ENCODE results near the gene USP49.
A peak's percentile ranks its signal among the peaks of the same experiment; 100 is the strongest.

The USP49 gene

DNA sequence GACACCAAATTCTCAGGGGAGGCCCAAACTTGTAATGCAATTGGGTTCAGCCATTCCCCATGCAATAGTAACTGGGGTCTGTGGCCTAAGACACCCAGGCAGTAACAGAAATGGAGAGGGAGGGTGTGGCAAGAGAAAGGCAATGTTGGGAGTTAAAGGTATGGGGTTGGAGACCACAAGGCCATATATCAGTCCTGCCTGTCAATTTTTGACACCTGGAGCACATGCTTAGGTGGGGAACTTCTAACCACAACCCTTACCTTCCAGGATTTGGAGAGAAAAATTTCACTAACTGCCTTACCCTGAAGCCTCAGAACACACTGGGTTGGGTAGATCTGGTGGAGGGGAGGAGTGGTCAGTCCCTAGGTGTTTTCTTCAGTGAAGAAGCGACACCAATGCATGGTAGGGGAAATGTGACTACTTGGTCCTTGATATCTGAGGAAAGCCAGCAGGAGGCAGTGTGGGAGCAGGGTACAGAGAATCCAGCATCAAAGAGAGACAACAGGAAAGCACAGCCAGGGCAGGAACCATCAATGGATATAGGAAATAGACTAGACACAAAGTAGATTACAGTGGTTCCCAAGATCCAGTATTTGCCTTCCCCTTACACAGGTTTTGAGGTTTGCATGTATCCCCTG lies 6.8 kb upstream of the USP49 start:
- H3K27me3 Mint-ChIP-seq = no peaks in the 10 kb centered on the region
- H3K36me3 Mint-ChIP-seq = peaks cover 14% of the 10 kb centered on the region
- H3K9me3 Mint-ChIP-seq = no peaks in the 10 kb centered on the region
- ATAC-seq = no peak
- no peak overlapping the region for H3K27ac Mint-ChIP-seq
- no peaks in the 10 kb centered on the region for H3K4me1 Mint-ChIP-seq
- H3K4me3 Mint-ChIP-seq = no peak overlapping the region

DNA sequence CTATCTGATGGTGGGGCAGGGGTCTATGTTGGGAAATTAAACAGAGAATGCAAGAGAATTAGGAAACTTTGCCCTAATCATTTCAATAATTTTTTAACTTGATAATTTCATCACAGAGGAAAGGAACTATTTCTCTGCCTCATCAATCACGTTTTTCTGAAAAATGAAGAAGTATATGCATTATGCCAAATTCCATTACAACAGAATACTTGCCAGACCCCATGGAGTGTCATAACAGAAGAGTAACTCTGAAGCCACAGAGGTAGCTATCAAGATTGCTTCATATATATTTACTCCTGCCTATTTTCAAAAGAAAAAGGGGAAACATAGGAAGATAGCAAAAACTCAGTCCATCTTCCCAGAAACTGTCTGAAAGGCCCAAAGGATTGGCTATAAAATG lies 5.7 kb upstream of the USP49 start:
- no peak for ATAC-seq
- Mint-ChIP-seq H3K4me1 (peaks cover 7% of the 10 kb centered on the region), H3K27ac (no peak overlapping the region), H3K27me3 (no peaks in the 10 kb centered on the region), H3K9me3 (no peaks in the 10 kb centered on the region), H3K4me3 (no peak overlapping the region), H3K36me3 (peaks cover 14% of the 10 kb centered on the region)

DNA sequence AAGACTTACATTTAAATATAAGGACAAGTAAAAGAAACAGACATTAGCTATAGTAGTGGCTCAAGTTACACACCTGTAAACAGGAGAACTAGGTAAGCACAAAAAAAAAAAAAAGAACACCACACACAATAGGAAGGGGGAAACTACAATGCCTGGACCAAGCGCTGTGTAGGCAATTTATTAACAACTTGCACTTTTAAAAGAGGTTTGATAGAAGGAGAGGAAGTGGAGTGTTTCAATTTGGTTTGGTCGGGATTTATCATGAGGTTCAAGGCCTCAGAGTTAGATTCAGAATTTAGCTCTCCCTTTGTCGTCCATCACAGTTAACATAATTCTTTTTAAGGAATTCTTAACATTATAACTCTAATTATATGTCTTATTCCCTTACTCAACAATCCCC lies 1.1 kb upstream of the USP49 start:
- H3K27me3 Mint-ChIP-seq = no peaks in the 10 kb centered on the region
- H3K27ac Mint-ChIP-seq = no peak overlapping the region
- H3K4me3 Mint-ChIP-seq = no peak overlapping the region
- ATAC-seq = no peak
- no peaks in the 10 kb centered on the region for H3K9me3 Mint-ChIP-seq
- H3K36me3 Mint-ChIP-seq = no peaks in the 10 kb centered on the region
- peaks cover 9% of the 10 kb centered on the region for H3K4me1 Mint-ChIP-seq

DNA sequence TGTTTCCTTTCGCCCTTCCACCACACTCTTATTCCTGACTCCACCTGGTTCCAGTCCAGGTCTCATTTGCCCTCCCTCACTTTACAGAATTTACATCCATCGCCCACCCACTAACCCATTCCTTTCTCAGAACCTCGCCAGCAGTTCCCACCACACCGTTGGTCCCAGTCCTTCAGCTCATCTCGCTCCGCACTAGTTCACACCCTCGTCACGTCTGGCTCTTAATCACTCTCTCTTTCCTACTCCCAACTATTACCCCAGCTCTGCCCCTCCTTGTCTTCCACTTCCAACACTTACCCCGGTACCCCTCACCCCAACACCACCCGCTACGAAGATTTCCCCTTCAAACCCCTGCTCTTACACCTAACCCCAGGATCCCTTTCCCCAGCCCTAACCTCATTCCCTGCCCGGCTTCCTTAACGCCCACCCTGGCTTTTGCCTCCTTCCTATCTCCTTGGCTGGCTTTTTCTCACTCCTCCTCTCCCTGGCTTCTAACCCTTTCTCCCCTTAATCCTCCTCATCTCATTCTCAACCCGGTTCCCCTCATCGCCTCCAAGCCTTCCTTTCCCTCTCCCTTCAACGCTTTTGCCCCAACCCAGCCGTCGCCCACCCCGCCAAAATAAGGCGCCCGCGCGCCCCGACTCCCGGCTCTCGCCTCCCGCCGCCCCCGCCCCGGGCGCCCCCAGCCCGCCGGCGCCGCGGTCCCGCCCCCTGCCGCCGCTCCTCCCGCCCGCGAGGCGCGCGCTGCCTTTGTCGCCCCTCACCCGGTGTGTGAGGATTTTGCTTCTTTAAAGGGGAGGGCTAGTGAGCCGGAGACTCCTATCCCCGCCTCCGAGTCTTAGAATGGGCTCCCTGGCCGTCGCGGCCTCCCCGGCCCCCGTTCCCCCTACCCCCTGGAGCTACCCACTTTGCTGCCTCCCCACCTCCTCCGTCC lies 542 bp downstream of the USP49 start:
- H3K27me3 Mint-ChIP-seq = no peaks in the 10 kb centered on the region
- no peaks in the 10 kb centered on the region for H3K36me3 Mint-ChIP-seq
- H3K27ac Mint-ChIP-seq = no peak overlapping the region
- H3K9me3 Mint-ChIP-seq = no peaks in the 10 kb centered on the region
- H3K4me3 Mint-ChIP-seq = no peak overlapping the region
- ATAC-seq = peak; percentile 42
- H3K4me1 Mint-ChIP-seq = peaks cover 9% of the 10 kb centered on the region

DNA sequence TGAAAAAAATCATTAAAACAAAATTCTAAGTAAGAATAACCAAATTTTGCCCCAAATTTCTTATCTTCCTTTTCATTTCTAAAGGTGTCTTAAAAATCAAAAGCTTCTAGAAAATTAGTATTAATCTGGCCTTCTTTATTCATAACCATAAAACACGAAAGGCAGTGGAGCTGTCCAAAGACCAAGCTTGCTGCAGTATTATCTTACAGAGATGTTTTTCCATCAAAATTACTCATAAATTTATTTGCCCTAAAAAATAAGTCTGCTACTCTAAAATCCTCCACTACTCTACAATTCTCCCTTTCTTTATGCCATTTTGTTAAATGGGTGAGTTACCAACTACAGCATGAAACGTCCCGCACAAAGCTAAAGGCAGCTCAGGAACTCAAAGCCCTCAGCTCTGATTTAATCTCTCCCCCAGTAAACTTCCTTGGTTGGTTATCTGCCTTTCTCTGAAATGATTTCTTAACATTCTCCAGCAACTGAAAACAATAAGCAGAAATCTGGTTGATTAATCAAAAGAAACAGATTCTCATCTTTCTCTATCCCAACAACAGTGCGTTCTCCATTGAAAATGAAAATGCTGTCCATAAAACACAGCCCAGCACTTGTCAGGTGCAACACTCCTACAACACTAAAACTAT lies 2.1 kb downstream of the USP49 start:
- Mint-ChIP-seq H3K27me3 (no peaks in the 10 kb centered on the region), H3K27ac (no peak overlapping the region), H3K4me1 (peaks cover 9% of the 10 kb centered on the region), H3K36me3 (no peaks in the 10 kb centered on the region), H3K4me3 (no peak overlapping the region), H3K9me3 (no peaks in the 10 kb centered on the region)
- ATAC-seq = no peak

DNA sequence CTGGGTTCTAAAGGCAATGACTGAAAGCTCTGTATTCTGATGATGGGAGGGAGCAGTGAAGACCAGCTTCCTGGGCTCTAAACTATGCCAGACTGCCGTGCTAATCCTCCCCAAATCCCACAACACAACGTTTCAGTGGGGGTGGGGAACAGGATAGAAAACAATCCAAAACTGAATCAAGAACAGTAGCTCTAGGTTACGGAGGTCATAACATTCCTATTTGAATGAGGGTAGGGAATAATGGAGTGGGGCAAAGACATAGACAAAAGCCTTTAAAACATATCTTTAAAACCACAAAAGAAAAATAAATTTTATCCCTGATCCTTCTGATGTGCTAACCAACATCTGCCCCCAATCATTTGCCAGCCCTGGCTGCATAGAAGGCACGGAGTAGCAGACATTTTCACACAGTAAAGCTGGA lies 7.8 kb downstream of the USP49 start:
- Mint-ChIP-seq H3K4me3 (no peak overlapping the region), H3K9me3 (no peaks in the 10 kb centered on the region), H3K27me3 (no peaks in the 10 kb centered on the region), H3K27ac (no peak overlapping the region), H3K36me3 (no peaks in the 10 kb centered on the region), H3K4me1 (no peaks in the 10 kb centered on the region)
- ATAC-seq = no peak

DNA sequence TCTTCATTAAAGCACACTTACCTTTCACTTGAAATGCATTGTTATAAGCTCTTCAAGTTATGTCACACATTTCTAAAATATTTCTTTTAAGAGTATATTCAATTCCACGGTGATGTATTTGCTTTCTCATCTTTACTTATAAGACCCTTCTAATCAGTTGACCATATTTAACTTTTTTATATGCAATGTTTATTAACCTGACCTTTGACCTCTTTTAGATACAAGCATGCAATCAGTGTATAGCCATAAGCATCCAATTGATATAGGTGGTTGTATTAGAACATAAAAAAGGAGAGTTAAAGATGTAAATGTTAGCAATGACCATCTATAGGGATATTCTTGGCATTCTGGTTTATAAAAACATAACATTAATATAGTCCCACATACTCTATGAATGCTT lies 9.2 kb downstream of the USP49 start:
- Mint-ChIP-seq H3K4me1 (no peaks in the 10 kb centered on the region), H3K27me3 (no peaks in the 10 kb centered on the region), H3K4me3 (no peak overlapping the region), H3K27ac (no peak overlapping the region), H3K9me3 (no peaks in the 10 kb centered on the region), H3K36me3 (no peaks in the 10 kb centered on the region)
- no peak for ATAC-seq

DNA sequence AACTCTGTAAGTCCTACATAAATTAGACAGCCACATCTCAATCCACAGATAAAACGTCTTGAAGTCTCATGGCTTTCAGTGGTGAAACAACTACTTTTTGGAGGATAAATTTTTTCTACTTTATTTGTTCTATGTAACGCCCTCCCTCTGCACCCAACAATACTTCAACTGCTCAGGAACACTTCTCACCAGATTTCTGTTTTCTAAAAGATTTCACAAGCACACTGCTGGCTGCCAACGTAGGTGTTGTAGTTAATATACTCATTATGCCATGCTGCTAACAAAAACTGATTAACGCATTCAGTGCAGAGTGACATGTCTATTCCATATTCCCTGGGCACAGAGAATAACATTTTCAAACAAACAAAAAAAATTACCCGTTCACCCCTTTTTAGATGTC lies 10.2 kb downstream of the USP49 start:
- no peaks in the 10 kb centered on the region for H3K4me1 Mint-ChIP-seq
- ATAC-seq = no peak
- H3K27ac Mint-ChIP-seq = no peak overlapping the region
- no peak overlapping the region for H3K4me3 Mint-ChIP-seq
- H3K27me3 Mint-ChIP-seq = no peaks in the 10 kb centered on the region
- no peaks in the 10 kb centered on the region for H3K9me3 Mint-ChIP-seq
- no peaks in the 10 kb centered on the region for H3K36me3 Mint-ChIP-seq

DNA sequence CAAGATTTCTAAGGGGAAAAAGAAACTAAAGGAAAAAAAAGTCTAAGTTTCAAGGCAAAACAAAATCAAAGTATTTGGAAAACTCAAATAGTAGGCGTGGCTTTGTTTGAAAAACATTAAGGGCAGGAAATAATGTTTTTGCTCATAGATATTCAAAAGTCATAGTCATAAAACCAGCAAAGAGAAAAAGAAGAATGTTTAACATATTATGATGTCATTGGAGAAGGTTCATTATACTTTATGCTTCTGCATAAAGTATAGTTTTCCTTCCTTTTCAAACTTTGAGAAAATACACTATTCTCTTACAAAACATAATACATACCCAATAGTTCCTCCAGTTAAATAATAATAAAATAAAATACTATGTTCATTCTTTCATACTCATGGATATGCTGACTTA lies 13.7 kb downstream of the USP49 start:
- no peaks in the 10 kb centered on the region for H3K9me3 Mint-ChIP-seq
- H3K4me3 Mint-ChIP-seq = no peak overlapping the region
- H3K36me3 Mint-ChIP-seq = no peaks in the 10 kb centered on the region
- H3K27ac Mint-ChIP-seq = no peak overlapping the region
- ATAC-seq = no peak
- H3K4me1 Mint-ChIP-seq = no peaks in the 10 kb centered on the region
- H3K27me3 Mint-ChIP-seq = no peaks in the 10 kb centered on the region

DNA sequence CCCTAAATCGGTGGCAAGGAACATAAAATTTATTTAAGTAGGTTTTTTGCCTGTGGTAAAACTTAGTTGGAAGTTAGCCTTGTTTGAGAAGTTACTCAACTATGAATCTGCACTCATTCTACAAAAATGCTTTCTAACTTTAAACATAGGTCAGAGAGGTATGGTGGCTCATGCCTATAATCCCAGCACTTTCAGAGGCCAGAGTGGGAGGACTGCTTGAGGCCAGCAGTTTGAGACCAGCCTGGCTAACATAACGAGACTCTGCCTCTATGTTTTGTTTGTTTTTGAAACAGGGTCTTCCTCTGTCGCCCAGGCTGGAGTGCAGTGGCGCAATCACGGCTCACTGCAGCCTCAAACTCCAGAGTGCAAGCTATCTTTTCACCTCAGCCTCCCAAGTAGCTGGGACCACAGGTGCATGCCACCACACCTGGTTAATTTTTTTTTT lies 16.2 kb downstream of the USP49 start:
- Mint-ChIP-seq H3K9me3 (no peaks in the 10 kb centered on the region), H3K4me1 (no peaks in the 10 kb centered on the region), H3K36me3 (no peaks in the 10 kb centered on the region), H3K4me3 (no peak overlapping the region), H3K27ac (no peak overlapping the region), H3K27me3 (no peaks in the 10 kb centered on the region)
- no peak for ATAC-seq

DNA sequence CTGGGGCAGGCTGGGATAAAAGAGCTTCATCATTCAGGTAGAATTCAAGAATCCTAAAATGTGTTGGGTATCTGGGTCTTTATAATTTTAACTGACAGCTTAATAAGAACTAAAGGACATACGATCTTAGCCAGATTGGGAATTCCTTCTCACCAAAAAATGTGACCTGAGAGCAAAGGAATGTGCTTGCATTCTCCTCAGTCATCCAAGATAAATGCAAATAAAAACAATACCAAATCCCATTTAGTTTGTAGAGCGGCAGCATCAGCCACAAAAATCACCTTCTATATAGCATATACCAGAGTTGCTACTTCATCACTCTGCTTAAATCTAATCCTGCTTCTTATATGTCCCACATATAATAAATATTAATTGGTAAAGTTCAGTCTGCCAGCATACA lies 16.9 kb downstream of the USP49 start:
- Mint-ChIP-seq H3K27me3 (no peaks in the 10 kb centered on the region), H3K27ac (no peak overlapping the region), H3K4me3 (no peak overlapping the region), H3K4me1 (no peaks in the 10 kb centered on the region), H3K9me3 (no peaks in the 10 kb centered on the region), H3K36me3 (no peaks in the 10 kb centered on the region)
- no peak for ATAC-seq

DNA sequence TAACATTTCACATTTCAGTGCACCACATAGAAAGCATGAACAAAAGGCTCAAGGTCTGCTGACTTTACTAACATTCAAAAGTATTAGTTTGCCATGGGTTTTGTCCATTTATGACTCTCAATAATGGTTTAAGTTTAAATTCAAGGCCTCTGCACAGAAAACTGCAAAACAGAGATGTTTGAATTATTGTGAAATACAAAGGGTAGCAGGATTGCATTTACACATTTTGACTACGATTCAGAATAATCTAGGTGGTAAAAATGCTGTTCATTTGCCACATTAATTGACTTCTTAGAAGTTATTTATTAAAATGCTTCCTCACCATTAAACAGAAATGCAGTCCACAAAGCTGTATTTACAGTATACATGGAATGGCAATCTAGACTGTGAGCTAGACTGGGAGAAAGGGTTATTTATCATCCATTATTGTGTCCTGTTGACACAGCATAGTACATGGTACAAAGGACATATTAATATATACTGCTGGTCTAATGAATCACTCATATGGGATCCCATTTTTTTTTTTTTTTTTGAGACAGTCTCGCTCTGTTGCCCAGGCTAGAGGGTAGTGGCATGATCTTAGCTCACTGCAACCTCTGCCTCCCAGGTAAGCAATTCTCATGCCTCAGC lies 18.0 kb downstream of the USP49 start:
- peaks cover 6% of the 10 kb centered on the region for H3K4me1 Mint-ChIP-seq
- H3K4me3 Mint-ChIP-seq = no peak overlapping the region
- no peaks in the 10 kb centered on the region for H3K9me3 Mint-ChIP-seq
- H3K27ac Mint-ChIP-seq = no peak overlapping the region
- H3K36me3 Mint-ChIP-seq = no peaks in the 10 kb centered on the region
- H3K27me3 Mint-ChIP-seq = no peaks in the 10 kb centered on the region
- no peak for ATAC-seq

DNA sequence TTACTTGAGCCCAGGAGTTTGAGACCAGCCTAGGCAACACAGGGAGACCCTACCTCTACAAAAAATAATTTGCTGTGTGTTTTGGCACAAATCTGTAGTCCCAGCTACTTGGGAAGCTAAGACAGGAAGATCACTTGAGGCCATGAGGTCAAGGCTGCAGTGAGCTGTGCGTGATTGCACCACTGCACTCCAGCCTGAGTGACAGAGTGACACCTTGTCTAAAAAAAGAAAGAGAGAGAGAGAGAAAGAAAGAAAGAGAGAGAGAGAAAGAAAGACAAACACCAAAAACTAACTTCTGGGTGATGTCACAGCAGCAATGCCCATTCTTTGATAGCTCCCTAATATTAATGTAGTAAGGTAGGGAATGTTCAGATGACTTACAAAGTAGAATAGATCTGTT lies 20.4 kb downstream of the USP49 start:
- no peak overlapping the region for H3K27ac Mint-ChIP-seq
- H3K4me3 Mint-ChIP-seq = no peak overlapping the region
- H3K9me3 Mint-ChIP-seq = no peaks in the 10 kb centered on the region
- no peaks in the 10 kb centered on the region for H3K36me3 Mint-ChIP-seq
- peaks cover 13% of the 10 kb centered on the region for H3K4me1 Mint-ChIP-seq
- ATAC-seq = no peak
- H3K27me3 Mint-ChIP-seq = no peaks in the 10 kb centered on the region

DNA sequence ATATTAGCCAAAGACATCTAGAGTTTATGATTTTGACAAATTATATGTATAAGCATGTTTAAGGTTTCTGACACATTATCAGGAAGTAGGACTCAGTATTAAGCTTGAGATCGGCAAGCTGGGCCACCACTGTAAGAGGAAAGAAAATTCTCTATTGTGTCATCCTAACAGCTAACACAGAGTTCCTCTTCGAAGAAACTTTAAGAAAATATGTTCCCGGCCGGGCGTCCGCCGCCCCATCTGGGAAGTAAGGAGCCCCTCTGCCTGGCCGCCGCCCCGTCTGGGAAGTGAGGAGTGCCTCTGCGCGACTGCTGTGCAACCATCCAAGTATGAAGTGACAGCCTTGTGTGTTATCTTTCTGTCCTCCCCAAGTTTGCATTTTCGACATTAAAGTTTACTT lies 23.0 kb downstream of the USP49 start:
- H3K36me3 Mint-ChIP-seq = no peaks in the 10 kb centered on the region
- H3K27ac Mint-ChIP-seq = no peak overlapping the region
- no peak overlapping the region for H3K4me3 Mint-ChIP-seq
- no peak for ATAC-seq
- no peaks in the 10 kb centered on the region for H3K9me3 Mint-ChIP-seq
- H3K4me1 Mint-ChIP-seq = peaks cover 13% of the 10 kb centered on the region
- H3K27me3 Mint-ChIP-seq = no peaks in the 10 kb centered on the region

DNA sequence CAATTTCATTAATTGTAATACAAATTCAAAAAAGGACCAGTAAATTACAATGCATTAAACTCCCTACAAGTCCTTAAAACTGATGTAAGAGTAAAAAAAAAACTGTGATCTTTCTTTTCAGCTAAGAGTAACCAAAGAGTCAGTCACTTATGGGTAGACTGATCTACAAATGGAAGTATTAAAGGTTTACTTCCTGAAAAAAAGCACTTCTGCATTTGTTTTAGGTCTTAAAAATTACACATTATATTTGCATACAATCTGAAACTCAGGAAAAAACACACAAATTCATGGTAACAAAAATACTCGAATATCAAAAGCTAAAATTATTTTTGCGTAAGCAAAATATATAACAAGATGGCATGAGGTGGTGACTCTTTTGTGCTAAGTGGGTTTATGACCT lies 23.5 kb downstream of the USP49 start:
- no peak for ATAC-seq
- Mint-ChIP-seq H3K4me3 (no peak overlapping the region), H3K27me3 (no peaks in the 10 kb centered on the region), H3K27ac (no peak overlapping the region), H3K4me1 (peaks cover 13% of the 10 kb centered on the region), H3K9me3 (no peaks in the 10 kb centered on the region), H3K36me3 (no peaks in the 10 kb centered on the region)
